ENCODE results near the gene SRGAP1.

DNA sequence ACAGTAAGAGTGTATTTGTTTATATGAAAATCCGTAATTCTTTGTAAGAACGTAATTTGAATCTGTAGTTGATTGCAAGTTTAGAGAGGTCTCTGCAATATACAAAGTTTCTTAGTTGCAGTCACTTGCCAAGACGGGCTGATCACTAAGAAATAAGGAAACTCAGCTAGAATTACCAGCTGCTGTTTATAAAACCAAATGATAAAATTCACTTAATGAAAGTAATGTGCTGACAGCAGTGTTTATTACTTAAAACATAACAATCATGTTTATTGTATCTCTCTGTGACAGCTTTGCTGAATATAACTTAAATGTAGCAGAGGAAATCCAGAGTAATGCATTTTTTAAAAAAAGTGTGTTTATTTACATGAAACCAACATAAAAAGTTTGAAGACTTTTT is 31.2 kb downstream of the SRGAP1 start:
- TF ChIP-seq POLR2A (IDR thresholded peaks at IDR 0.05; ENCODE audit: low read depth, low read length): no peak
- TF ChIP-seq RCOR1 (IDR thresholded peaks at IDR 0.05; ENCODE audit: insufficient replicate concordance, low read length): no peak
- TF ChIP-seq ELK1 (IDR thresholded peaks at IDR 0.05; ENCODE audit: borderline replicate concordance, low read depth, low read length): no peak
- TF ChIP-seq, protein P1, sequence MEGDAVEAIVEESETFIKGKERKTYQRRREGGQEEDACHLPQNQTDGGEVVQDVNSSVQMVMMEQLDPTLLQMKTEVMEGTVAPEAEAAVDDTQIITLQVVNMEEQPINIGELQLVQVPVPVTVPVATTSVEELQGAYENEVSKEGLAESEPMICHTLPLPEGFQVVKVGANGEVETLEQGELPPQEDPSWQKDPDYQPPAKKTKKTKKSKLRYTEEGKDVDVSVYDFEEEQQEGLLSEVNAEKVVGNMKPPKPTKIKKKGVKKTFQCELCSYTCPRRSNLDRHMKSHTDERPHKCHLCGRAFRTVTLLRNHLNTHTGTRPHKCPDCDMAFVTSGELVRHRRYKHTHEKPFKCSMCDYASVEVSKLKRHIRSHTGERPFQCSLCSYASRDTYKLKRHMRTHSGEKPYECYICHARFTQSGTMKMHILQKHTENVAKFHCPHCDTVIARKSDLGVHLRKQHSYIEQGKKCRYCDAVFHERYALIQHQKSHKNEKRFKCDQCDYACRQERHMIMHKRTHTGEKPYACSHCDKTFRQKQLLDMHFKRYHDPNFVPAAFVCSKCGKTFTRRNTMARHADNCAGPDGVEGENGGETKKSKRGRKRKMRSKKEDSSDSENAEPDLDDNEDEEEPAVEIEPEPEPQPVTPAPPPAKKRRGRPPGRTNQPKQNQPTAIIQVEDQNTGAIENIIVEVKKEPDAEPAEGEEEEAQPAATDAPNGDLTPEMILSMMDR (conservative IDR thresholded peaks at IDR 0.05; ENCODE audit: low read depth, low read length): no peak
- no peak for TF ChIP-seq CEBPB (IDR thresholded peaks at IDR 0.05; ENCODE audit: low read depth, low read length)
- TF ChIP-seq RAD21 (IDR thresholded peaks at IDR 0.05; ENCODE audit: low read length): no peak
- TF ChIP-seq MXI1 (IDR thresholded peaks at IDR 0.05; ENCODE audit: borderline replicate concordance, low read depth, low read length): no peak
- TF ChIP-seq SMC3 (IDR thresholded peaks at IDR 0.05; ENCODE audit: low read depth, low read length): no peak
- TF ChIP-seq USF2 (IDR thresholded peaks at IDR 0.05; ENCODE audit: low read depth, low read length): no peak
- peak; percentile 59; the same call in 1 of the 2 replicates for TF ChIP-seq MAFK (IDR thresholded peaks at IDR 0.05; ENCODE audit: low read depth, low read length)
- no peak for TF ChIP-seq CHD1 (IDR thresholded peaks at IDR 0.05; ENCODE audit: low read depth, low read length)
- no peak for TF ChIP-seq RFX5 (IDR thresholded peaks at IDR 0.05; ENCODE audit: low read depth, low read length)
- TF ChIP-seq BHLHE40 (IDR thresholded peaks at IDR 0.05; ENCODE audit: low read depth, low read length): no peak
- no peak for TF ChIP-seq FOS (IDR thresholded peaks at IDR 0.05; ENCODE audit: low read depth, low read length)
